Neural progenitor cell (in vitro differentiated cells): ENCODE results near the gene MEGF9.

Experiments used
- EZH2 ChIP-seq: fragments of 200-600 bp; sonication (generic); IDR thresholded peaks from 2 replicates; pipeline ENCODE4 v1.6.1; 2017; ENCODE audit warnings: antibody characterized with exemption, mild to moderate bottlenecking, moderate library complexity
- TF ChIP-seq, protein P1 (sequence below): fragments of 200-600 bp; sonication (generic); IDR thresholded peaks from 2 replicates; pipeline ENCODE4 v1.5.1; 2017; ENCODE audit warnings: antibody characterized with exemption, mild to moderate bottlenecking

GRCh38 chr9:120714088-120714845 is at the start of gene MEGF9:
- no peak for TF ChIP-seq EZH2
- TF ChIP-seq, protein P1, sequence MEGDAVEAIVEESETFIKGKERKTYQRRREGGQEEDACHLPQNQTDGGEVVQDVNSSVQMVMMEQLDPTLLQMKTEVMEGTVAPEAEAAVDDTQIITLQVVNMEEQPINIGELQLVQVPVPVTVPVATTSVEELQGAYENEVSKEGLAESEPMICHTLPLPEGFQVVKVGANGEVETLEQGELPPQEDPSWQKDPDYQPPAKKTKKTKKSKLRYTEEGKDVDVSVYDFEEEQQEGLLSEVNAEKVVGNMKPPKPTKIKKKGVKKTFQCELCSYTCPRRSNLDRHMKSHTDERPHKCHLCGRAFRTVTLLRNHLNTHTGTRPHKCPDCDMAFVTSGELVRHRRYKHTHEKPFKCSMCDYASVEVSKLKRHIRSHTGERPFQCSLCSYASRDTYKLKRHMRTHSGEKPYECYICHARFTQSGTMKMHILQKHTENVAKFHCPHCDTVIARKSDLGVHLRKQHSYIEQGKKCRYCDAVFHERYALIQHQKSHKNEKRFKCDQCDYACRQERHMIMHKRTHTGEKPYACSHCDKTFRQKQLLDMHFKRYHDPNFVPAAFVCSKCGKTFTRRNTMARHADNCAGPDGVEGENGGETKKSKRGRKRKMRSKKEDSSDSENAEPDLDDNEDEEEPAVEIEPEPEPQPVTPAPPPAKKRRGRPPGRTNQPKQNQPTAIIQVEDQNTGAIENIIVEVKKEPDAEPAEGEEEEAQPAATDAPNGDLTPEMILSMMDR: no peak
